Measurements from ENCODE around the gene CEND1. TPM values are rescaled to one million over a fixed set of nuclear protein-coding genes. Genes with fewer than 3 reads are reported as not detected.

The CEND1 gene
- total RNA-seq, 1 experiment from 2014 or later, result not detected

DNA sequence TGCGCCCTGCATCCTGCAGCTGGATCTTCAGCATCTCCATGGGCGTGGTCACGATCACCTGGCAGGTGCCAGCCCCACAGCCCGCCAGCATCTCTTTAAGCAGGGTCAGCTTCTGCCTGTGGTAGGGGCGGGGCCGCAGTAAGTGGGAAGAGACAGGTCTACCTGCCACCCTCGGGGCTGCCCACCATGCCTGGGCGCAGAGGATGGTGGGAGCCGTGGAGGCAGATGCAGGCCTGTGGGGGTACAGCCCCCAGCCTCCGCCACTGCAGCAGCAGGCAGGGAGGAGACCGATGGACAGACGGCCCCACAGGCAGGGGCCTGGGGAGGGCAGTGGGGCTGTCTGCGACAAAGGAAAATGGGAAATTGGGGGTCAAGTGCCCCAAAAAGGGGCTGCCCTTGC is 3.0 kb upstream of the CEND1 start:
- intact Hi-C loops (cut with micrococcal nuclease; ENCODE audit: unreplicated experiment), result no loop called here
- POLR2A ChIA-PET (ENCODE audit: unreplicated experiment), result no interaction called here
- no peak for DNase-seq
- Histone ChIP-seq H3K9me3 (ENCODE audit: insufficient read depth, low read depth) (no peaks in the 10 kb centered on the region), H3K27ac (no peak overlapping the region), H2AFZ (no peak overlapping the region), H3K36me3 (ENCODE audit: low read depth) (no peaks in the 10 kb centered on the region), H3K9me2 (ENCODE audit: insufficient read depth) (no peaks in the 10 kb centered on the region), H3K79me2 (ENCODE audit: low read depth) (no peaks in the 10 kb centered on the region), H3K4me3 (no peak overlapping the region), H3K27me3 (ENCODE audit: insufficient read depth, low read depth) (no peaks in the 10 kb centered on the region), H3K4me1 (replicated peaks; ENCODE audit: insufficient read depth) (peaks cover 8% of the 10 kb centered on the region), H3K4me2 (no peak overlapping the region), H3F3A (ENCODE audit: insufficient read depth, low read depth) (peaks cover 7% of the 10 kb centered on the region; the same call in 1 of the 2 replicates), H4K20me1 (ENCODE audit: insufficient read depth) (no peaks in the 10 kb centered on the region)
- CTCF ChIA-PET, result no interaction called here
- no TSS peak for BruUV-seq (replicated peaks)
- TF ChIP-seq EZH2 (IDR thresholded peaks at IDR 0.05; ENCODE audit: low read depth), result no peak
- TF ChIP-seq, protein P1, sequence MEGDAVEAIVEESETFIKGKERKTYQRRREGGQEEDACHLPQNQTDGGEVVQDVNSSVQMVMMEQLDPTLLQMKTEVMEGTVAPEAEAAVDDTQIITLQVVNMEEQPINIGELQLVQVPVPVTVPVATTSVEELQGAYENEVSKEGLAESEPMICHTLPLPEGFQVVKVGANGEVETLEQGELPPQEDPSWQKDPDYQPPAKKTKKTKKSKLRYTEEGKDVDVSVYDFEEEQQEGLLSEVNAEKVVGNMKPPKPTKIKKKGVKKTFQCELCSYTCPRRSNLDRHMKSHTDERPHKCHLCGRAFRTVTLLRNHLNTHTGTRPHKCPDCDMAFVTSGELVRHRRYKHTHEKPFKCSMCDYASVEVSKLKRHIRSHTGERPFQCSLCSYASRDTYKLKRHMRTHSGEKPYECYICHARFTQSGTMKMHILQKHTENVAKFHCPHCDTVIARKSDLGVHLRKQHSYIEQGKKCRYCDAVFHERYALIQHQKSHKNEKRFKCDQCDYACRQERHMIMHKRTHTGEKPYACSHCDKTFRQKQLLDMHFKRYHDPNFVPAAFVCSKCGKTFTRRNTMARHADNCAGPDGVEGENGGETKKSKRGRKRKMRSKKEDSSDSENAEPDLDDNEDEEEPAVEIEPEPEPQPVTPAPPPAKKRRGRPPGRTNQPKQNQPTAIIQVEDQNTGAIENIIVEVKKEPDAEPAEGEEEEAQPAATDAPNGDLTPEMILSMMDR (conservative IDR thresholded peaks at IDR 0.05), result no peak

DNA sequence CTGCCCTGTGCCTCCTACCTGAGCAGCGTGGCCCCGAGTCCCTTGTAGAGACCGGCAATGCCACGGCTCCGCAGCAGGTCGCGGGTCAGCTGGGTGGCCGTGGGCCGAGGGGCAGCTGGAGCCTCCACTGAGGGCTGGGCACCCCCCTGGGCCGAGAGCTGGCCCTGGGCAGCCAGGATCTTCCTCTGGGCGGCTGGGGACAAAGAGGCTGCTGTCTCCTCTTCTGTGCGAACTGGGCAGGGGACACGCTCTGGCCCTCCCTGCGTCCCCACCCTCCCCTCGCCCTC is 2.6 kb upstream of the CEND1 start:
- TF ChIP-seq, protein P1 (conservative IDR thresholded peaks at IDR 0.05), result no peak
- no peak for TF ChIP-seq EZH2 (IDR thresholded peaks at IDR 0.05; ENCODE audit: low read depth)
- POLR2A ChIA-PET (ENCODE audit: unreplicated experiment), result no interaction called here
- Histone ChIP-seq H3K79me2 (ENCODE audit: low read depth) (no peaks in the 10 kb centered on the region), H3K9me3 (ENCODE audit: insufficient read depth, low read depth) (no peaks in the 10 kb centered on the region), H3F3A (ENCODE audit: insufficient read depth, low read depth) (peaks cover 7% of the 10 kb centered on the region; the same call in 1 of the 2 replicates), H3K36me3 (ENCODE audit: low read depth) (no peaks in the 10 kb centered on the region), H3K9me2 (ENCODE audit: insufficient read depth) (no peaks in the 10 kb centered on the region), H4K20me1 (ENCODE audit: insufficient read depth) (no peaks in the 10 kb centered on the region), H3K27me3 (ENCODE audit: insufficient read depth, low read depth) (no peaks in the 10 kb centered on the region), H3K4me2 (no peak overlapping the region), H3K4me3 (no peak overlapping the region), H3K4me1 (replicated peaks; ENCODE audit: insufficient read depth) (peaks cover 8% of the 10 kb centered on the region), H2AFZ (no peak overlapping the region), H3K27ac (no peak overlapping the region)
- CTCF ChIA-PET, result no interaction called here
- no TSS peak for BruUV-seq (replicated peaks)
- DNase-seq, result no peak
- intact Hi-C loops (cut with micrococcal nuclease; ENCODE audit: unreplicated experiment), result no loop called here

DNA sequence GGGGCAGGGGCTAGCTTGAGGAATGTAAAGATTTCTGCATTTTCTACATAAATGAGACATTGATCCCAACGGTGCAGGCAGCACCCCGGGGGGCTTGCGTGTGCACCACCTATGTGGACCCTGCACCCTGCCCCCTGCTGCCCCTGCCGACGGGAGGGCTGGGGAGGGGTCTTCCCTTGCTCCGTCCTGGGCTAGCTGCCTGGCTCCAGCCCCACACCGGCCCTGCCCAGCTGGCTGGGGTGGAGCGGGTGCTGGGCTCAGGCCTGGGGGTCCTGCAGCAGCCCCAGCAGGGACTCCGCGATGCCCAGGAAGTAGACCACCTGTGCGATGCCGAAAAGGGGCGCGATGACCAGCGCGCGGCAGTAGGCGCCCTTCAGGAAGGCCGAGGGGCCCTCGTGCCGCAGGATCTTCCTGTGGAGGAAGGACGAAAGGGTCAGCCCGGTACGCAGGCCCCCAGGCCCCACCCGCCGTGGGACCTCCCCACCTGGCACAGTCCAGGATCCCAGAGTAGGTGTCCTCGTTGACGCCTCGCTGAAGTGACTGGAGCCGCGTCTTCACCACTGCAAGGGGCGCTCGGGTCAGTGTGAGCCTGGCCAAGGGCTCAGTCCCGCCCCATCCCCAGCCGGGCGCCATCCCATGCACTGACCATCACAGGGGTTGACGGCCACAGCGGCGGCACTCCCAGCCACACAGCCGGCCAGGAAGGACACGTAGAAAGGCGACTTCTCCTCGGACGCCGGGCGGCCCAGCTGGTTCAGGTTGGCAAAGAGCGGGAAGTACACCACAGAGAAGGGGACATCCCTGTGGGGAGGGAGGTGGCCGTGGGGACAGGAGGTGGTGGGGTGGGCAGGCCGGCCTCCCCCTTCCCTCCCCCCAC is 2.0 kb upstream of the CEND1 start:
- H3K36me3 ChIP-seq (ENCODE audit: low read depth), result no peaks in the 10 kb centered on the region
- H3K79me2 ChIP-seq (ENCODE audit: low read depth), result no peaks in the 10 kb centered on the region
- peaks cover 7% of the 10 kb centered on the region; the same call in 1 of the 2 replicates for H3F3A ChIP-seq (ENCODE audit: insufficient read depth, low read depth)
- no TSS peak for BruUV-seq (replicated peaks)
- no peak overlapping the region for H3K27ac ChIP-seq
- ChIA-PET POLR2A (ENCODE audit: unreplicated experiment) (no interaction called here), CTCF (no interaction called here)
- TF ChIP-seq, protein P1 (conservative IDR thresholded peaks at IDR 0.05), result no peak
- no peak for TF ChIP-seq EZH2 (IDR thresholded peaks at IDR 0.05; ENCODE audit: low read depth)
- no peak overlapping the region for H3K4me3 ChIP-seq
- peaks cover 6% of the 10 kb centered on the region for H3K4me1 ChIP-seq (replicated peaks; ENCODE audit: insufficient read depth)
- no peaks in the 10 kb centered on the region for H3K9me3 ChIP-seq (ENCODE audit: insufficient read depth, low read depth)
- no peaks in the 10 kb centered on the region for H3K9me2 ChIP-seq (ENCODE audit: insufficient read depth)
- H2AFZ ChIP-seq, result no peak overlapping the region
- H3K4me2 ChIP-seq, result no peak overlapping the region
- no peak for DNase-seq
- intact Hi-C loops (cut with micrococcal nuclease; ENCODE audit: unreplicated experiment), result no loop called here
- H4K20me1 ChIP-seq (ENCODE audit: insufficient read depth), result no peaks in the 10 kb centered on the region
- H3K27me3 ChIP-seq (ENCODE audit: insufficient read depth, low read depth), result no peaks in the 10 kb centered on the region

Measured in PC-9 (cell line).